Caki2 (cell line): Measurements from ENCODE around the gene HLF. TPM values are rescaled to one million over a fixed set of nuclear protein-coding genes. Genes with fewer than 3 reads are reported as not detected.
A peak's percentile ranks its signal among the peaks of the same experiment; 100 is the strongest.

ENCODE experiments used
- DNase-seq: peaks from one replicate; pipeline ENCODE4 v3.0.0-alpha.2; 2015; ENCODE audit warnings: low read depth
- in situ Hi-C: cut with HindIII; loops from 2 replicates; pipeline ENCODE4 v1.10.0; 2016; ENCODE audit warnings: low sequenced_read_pairs, low pct_unique_long_range_greater_than_20kb, mixed read lengths
- total RNA-seq: library from RNA; depleted of rRNA; stranded (reverse); fragments of >200 nt; shearing (Covaris generic); gene quantifications from 2 replicates; pipeline ENCODE4 v1.2.3, GENCODE V29; 2014; ENCODE audit warnings: low replicate concordance; rRNA removed

Gene HLF, protein sequence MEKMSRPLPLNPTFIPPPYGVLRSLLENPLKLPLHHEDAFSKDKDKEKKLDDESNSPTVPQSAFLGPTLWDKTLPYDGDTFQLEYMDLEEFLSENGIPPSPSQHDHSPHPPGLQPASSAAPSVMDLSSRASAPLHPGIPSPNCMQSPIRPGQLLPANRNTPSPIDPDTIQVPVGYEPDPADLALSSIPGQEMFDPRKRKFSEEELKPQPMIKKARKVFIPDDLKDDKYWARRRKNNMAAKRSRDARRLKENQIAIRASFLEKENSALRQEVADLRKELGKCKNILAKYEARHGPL
- total RNA-seq = 4.1 and 6.0 TPM in 2 replicates

DNA sequence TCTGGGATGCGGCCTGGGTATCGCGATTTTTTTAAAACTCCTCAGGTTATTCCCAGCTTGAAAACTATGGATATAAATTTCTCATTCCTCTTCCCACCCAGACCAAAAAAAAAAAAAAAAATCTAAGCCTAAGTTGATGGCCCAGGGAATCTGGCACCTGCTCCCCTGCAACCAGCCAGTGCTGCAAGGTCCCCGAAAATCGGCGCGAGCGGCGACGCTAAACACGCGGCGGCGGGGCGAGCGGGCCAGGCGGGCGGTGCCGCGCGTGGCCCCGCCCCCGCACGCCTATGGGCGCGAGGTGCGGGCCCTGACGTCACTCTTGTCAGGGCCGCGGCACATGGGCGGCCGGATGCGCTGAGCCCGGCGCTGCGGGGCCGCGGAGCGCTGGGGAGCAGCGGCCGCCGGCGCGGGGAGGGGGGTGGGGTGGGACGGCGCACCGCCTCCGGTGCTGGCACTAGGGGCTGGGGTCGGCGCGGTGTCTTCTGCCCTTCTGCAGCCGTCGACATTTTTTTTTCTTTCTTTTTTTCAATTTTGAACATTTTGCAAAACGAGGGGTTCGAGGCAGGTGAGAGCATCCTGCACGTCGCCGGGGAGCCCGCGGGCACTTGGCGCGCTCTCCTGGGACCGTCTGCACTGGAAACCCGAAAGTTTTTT, at the start of gene HLF:
TSS of gene HLF (plus strand) at position 316 of the 654 bp plus-strand sequence. CDS start 525 bp downstream, outside the sequence.
- in situ Hi-C loops = no loop called here
- peak; percentile 76 for DNase-seq

DNA sequence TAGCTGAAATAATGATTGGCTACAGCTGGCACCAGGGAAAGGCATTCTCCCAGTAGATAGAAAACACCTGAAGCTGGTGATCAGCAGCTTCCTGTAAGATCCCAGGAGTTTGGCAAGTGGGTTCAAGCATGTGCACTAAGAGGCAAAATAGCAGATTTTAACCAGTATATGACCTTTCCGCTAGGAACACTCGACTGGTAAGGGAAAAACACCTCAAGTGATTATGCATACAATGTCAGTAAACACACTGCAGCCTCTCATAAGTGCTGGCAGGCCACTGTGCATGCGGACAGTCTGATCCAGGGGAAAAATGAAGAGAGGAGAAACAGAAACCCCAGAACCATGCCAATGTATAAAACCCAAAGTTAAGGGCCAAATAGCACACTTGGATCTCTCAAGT, 49.0 kb upstream of the HLF start:
- DNase-seq = no peak
- in situ Hi-C loops = no loop called here

DNA sequence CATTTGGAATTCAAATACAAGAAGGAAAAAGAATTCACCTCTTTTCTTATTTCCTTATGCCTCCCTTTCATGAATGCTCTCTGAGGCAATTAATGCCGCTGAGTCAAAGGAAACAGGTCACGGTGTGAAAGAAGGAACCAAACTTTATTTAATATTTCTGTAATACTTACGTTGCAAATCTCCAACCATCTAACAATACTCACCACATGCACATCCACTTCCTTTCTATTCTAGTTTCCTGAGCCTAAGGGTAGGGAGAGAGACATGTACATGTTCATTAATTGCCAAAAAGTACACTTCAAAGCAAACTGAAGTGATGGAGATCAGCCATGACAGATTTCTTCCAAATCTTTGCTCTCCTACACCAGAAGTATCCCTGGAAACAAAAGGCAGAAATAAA, 47.9 kb upstream of the HLF start:
- no peak for DNase-seq
- in situ Hi-C loops = no loop called here

DNA sequence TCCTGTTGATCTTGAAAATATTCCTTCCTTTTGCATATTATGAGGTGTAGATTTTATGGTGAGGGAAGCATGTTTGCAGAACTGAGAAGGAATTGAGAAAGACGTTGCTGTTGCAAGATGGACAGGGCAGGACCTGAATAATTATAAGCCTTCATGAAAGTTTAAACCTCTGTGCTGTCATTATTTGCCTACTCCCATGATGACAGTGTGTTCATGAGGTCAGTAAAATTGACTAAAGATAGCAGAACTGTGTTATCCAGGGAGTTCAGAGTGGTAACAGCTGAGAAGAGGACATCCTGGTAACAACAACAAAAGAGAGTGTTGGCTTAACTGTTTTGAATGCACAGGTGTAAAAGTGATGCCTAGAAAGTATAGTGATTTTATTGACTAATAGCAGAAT, 45.3 kb upstream of the HLF start:
- no peak for DNase-seq
- in situ Hi-C loops = no loop called here

DNA sequence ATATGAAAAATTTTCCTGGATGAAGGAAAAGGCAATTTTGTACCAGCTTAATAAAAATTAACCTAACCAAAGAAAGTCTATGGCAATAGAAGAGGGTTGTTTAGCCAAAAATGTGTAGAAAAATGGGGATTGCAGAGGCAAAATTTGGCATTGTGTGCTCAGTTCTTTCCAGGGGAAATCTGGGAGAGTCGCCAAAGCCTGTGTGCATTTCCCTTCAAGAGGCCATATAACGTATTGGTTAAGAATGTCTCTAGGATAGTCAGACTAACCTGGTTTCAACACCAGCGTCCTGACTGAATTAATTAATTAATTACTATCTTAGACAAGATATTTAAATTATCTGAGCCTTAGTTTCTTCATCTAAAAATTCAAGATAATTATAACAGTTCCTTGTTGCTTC, 44.8 kb upstream of the HLF start:
- no peak for DNase-seq
- in situ Hi-C loops = no loop called here

DNA sequence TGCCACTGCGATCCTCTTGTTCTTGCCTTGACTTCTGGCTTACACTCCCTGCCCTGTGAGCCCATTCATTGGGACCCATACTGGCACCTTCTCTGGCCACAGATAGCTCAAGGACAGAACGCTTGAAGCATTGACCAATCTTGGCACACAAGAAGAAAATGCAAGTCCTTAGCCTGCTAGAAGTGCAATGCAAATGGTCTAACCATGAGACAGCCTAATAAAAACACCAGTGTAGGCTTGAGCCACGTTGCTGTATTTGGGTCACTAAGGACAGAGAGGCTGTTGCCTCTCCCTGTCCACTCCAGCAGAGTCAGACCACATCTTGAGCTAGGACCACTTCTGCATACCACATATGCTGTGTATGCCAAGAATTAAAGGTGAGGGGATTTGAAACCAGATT, 41.2 kb upstream of the HLF start:
- DNase-seq = no peak
- in situ Hi-C loops = no loop called here

DNA sequence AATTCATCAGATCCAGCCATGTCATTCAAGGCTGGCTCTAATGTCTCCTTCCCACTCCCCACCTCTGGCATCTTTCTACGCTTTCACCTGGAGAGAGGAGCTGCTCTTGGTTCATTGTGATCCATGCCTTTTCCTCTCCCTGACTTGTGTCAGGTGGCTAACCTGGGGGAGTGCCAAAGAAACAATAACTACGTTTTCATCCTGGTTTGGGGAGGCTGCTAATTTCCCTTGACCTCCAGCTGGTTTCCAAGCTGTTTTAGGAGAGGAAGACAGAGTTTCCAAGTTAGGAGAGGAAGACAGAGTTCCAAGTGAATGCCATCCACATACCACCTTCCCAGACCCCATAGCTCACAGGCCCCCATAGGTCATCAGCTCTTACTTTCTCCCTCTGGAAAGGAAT, 40.0 kb upstream of the HLF start:
- in situ Hi-C loops = no loop called here

DNA sequence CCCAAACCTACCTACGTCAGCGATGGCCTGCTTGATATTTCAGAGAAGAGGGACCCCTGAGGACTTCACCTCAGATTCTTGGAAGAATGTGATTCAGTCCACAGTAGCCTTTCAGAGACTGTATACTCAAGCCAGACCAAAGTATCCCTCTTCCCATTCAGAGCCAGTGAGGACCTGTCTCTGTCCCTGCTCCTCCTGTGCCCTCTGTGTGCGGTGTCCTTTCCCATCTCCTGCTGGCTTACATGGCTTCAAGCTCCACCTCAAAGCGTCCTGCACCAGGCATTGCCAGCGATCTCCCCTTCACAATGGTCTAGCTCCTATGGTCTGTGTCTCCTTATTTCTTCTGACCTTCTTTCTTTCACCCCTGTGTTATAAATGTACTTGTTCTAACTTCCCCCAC, 39.5 kb upstream of the HLF start:
- no peak for DNase-seq
- in situ Hi-C loops = no loop called here

More for the DNA sequence above, 40.0 kb upstream of the HLF start:
- DNase-seq = no peak

DNA sequence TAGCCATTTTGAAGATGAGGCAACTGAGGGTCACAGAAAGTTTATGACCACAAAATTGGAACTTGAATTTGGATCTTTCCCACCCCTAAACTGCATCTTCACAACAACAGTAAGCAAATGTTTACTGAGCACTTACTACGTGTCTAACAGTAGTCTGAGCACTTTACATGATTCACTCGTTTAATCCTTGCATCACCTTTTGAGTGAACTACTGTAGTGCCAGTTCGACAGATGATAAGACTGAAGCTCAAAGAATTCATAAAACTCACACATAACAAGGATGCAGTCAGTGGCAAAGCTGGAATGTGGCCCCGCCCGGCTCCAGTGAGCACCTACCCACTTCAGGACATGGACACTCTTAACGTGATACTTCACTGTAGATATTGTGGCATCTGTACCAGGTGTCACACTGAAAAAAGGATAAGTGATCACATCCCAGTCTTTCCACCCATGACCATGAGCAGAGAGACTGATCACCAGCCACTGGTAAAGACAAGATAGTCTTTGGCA, 36.0 kb upstream of the HLF start:
- in situ Hi-C loops = no loop called here
- DNase-seq = no peak

DNA sequence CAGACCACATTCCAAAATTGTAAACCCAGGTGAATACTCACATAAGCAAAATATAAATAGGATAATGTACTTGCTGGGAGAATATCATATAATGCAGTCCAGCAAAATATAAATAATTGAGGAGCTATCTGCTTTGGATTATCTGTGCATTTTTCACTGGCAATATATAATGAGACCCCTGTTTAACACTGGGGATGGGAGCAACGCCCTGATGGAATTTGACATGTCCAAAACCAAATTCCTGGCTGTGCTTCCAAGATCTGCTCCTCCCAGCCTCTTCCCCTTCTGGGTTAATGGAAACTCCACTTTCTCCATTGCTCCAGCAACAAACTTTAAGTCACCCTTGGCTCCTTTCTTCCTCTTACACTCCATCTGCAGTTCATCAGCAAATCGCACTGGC, 35.5 kb upstream of the HLF start:
- DNase-seq = no peak
- in situ Hi-C loops = no loop called here

DNA sequence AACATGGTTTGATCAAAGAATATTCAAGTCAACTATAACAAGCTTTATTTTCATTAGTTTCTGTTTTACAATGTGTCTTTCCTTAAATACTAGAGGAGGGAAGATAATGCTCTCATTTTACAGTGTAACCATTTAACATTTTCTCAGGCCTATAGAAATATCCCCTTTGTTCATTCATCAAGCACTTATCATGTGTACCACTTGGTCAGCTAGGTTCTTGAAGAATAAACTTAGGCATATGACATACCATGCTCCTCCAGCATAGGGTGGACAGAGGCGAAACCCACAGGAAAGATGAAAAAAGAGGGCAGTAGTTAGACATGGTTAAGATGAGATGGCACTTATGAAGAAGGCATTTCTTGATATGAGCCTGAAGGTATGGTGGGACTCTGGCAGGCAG, 34.0 kb upstream of the HLF start:
- in situ Hi-C loops = no loop called here

DNA sequence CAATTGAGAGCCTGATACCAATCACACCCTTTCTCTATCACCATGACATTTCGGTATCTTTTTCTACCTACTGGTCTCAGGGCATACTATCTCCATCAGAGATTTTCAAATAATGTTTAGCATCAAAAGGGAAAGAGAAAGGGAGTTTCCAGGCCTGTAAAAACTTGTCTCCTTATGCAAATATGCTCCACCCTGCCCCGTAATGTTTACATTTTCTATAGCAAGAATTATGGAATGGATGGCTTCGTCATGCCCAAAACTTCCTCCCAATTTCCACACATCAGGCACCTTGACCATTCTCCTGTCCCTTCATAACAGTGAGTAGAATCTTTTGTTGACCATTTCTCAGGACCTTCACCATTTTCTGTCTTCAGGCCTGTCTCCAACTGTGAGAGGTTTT, 30.9 kb upstream of the HLF start:
- in situ Hi-C loops = no loop called here
- DNase-seq = no peak

More for the DNA sequence above, 34.0 kb upstream of the HLF start:
- DNase-seq = no peak

DNA sequence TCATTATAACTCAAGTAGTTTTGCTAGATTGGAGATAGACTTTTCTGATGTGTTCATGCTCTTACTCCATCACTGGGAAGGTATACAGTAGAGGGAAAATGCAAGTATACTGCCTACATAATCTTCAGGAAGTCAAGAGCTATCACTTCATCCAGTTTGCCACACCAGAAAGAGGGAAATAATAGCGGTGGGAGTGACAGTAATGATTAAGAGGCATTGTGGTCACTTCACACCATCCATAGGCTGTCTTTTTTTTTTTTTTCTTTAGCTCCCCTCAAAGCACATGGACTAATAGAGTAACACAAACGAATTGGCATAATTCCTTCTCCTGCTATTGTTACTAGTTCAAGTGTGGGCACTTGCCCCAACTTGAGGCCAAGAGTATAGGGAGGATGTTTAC, 28.4 kb upstream of the HLF start:
- in situ Hi-C loops = no loop called here
- DNase-seq = no peak

DNA sequence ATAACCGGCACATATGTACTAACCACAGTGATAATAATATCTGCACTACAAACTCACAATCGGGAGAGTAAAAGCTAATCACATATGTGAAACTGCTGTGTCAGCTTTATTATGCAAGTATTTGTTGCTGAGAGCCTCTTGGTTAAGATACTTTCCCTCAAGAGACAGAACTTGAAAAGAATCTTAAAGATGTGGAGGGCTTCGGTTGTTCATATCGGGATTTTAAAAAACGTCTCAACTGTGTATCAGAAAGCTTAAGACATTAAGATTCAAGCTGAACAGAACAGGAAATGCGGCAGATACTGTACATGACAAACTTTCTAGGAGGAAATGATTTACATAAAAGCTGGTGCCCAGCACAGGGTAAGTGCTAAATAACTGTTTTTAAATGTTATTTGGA, 27.5 kb upstream of the HLF start:
- DNase-seq = no peak
- in situ Hi-C loops = no loop called here

DNA sequence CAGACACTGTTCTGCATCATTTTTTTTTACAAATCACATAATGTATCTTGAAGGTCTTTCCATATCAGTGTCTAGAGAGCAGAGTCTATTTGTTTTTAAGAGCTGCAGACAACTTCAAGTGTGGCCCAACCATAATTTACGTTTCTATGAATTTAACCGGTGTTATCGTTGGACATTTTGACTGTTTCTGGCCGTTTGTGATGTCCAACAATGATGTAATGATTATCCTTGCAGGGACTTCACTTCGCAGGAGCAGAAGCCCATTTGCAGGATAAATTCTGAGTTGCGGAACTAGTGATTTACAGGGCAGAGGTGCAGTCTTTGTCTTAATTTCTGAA, 26.9 kb upstream of the HLF start:
- in situ Hi-C loops = no loop called here

DNA sequence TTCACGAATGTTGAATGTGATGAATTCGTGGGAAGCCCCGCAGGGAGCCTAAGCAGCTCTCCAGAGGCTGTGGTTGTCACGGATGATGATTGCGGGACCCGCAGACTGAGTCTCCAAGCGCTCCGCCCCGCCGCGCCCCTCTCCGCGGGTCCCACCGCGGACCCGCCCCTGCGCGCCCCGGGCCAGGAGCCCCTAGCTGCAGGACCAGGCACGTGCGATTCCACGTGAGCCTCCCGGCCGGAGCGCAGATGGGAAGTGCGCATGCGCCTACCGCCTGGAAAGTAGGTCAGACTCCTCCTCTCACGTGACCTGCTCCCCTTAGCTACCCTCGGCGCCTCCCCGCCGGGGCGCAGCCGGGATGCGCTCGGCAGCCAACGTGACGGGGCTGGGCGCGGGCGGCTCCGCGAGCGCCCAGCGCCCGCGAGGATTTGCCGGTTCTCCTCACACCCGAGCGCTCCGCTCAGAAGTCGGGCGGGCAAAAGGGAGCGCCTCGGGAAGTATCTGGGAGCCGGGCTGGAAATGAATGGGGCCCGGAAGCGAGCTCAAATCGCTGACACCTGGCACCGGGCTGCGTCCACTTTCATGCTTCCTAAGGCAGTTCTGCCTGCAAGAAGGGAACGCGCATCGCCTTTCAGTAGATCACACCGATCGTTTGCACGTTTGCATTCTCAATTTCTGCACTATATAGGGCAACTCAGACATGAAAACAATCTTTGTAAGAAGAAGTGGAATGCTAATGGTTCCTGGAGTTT, 26.4 kb upstream of the HLF start:
- in situ Hi-C loops = no loop called here
- DNase-seq = peak; percentile 93

More for the DNA sequence above, 26.9 kb upstream of the HLF start:
- DNase-seq = no peak

DNA sequence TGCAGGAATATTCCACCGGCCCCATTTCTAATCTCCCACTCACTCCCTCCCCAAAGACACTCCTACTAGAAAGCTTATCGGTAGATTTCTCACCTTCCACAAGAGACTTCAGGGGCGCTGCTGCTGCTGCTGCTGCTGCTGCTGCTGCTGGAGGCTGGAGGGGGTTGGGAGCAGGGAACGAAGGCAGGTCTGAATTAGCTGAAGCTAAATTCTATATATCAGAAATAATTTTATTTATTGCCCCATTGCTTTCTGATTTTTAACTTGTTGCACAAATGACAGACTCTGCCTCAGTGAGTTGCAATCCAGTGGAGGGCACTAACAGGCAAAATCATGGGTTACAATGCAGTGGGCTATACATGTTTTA, 25.8 kb upstream of the HLF start:
- in situ Hi-C loops = no loop called here
- DNase-seq = no peak

DNA sequence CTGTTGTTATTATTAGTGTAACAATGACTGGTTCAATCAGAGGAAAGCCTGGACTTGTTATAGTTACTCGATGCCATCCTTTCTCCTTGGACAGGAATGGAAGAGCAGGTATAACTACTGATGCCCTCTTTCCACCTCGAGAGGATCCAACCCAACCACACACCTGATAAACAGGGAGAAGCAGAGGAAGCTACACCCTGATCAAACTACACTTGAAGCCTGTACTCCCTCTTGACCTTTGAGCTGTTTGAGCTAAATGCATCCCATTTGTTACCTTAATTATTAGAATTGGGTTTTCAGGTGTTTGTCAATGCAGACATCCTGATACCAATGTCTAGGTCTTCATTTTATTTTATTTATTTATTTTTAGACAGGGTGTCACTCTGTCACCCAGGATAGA, 23.7 kb upstream of the HLF start:
- DNase-seq = no peak
- in situ Hi-C loops = no loop called here

DNA sequence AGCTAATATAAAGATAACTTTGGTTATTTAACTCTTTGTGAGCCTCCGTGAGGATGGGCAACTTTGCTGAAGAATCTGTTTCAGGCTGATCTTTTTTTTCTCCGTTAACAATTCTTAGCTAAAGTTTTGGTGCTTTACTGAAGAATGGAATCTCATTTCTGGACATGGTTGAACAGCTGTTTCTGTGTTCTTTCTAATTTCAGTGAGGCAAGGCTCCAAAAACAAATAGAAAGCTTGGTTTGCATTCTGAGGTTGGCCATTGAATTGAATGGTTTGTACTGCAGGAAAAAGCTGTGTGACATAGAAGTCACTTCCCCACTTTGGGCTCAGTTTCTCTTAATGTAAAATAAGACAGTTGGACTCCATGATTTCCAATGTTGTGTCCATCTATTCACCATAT, 22.3 kb upstream of the HLF start:
- no peak for DNase-seq
- in situ Hi-C loops = no loop called here
